ENCODE data around the gene TUBGCP3.
A peak's percentile ranks its signal among the peaks of the same experiment; 100 is the strongest.

The TUBGCP3 gene

GRCh38 chr13:112450904-112451240 lies 137.1 kb downstream of the TUBGCP3 start:
- no peak for DNase-seq

- DNase-seq: no peak
Measured at GRCh38 chr13:112450118-112450903, 137.6 kb downstream of the TUBGCP3 start.

- no peak for DNase-seq
Measured at GRCh38 chr13:112449545-112449930, 138.4 kb downstream of the TUBGCP3 start.

GRCh38 chr13:112448621-112449544 lies 139.1 kb downstream of the TUBGCP3 start:
- no peak for DNase-seq

DNA sequence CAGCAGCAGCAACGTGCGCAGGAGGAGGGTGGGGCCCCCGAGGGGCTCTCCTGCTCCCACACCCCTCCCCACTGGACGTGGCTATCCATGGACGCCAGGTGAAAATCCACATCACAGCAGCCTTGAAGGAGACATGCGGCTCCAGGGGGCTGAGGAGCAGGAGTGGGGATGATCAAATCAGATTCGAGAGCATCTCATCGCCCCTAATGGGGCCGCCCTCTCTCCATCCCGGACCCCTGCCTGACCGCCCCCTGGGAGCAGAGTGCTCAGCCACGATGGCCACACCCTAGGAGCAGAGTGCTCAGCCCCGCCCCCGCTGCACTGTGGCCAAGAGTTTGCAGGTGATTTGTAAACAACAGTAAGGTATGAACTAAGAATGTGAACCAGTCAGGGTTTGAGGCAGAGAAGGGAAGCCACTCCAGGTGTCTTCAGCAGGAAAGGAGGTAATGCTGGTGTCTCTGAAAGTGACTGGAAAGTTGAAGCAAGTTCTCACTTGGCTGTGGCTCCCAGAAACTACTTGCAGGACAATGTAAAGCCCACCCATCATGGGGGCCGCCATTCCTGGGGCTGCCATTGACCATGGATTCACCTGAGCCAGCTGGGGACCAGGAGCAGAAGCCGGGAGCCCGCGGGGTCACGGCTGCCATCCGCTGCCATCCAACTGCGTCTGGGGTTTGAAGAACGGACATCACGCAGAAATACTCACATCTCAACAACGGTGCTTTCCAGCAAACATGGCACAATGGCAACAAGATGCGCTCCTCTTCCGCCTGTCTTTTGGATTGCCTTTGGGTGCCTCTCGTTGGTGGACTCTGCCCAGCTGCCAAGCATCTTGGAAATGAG lies 140.0 kb downstream of the TUBGCP3 start:
- no peak for DNase-seq

DNA sequence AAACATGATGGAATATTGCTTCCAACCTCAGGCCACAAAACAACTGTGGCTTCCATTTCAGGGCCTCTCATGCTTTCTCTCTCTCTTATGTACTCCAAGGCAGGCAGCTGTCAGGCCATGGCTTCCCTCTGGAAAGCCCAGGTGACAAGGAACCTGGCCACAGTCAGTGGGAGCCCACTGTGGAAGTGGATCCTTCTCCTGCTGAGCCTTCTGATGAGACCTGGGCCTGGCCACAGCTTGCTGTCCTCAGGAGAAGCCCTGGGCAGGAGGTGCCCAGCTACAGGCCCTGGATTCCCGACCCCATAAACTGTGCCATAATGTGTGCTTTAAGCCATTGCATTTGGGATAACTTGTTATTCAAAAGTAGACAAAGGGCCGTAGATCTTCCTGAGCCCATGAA lies 140.6 kb downstream of the TUBGCP3 start:
- DNase-seq: no peak

DNA sequence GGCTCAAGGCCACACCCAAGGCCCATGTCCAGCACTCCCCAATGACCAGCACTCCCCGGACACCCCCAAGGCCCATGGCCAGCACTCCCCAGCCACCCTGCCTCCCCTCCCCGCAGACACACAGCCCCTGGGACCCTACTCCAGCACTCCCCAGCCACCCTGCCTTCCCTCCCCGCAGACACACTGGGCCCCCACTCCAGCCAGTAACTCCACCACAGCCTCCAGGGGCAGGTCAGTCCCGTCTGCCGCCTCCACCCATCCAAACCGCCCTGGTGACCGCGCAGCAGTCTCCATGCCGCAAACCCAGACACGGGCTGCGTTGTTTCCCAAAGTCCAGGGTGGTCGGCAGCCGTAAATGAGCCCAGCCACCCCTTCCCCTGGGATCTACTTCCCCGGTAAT lies 141.1 kb downstream of the TUBGCP3 start:
- no peak for DNase-seq

- DNase-seq: no peak
Measured at GRCh38 chr13:112446347-112446861, 141.5 kb downstream of the TUBGCP3 start.

DNA sequence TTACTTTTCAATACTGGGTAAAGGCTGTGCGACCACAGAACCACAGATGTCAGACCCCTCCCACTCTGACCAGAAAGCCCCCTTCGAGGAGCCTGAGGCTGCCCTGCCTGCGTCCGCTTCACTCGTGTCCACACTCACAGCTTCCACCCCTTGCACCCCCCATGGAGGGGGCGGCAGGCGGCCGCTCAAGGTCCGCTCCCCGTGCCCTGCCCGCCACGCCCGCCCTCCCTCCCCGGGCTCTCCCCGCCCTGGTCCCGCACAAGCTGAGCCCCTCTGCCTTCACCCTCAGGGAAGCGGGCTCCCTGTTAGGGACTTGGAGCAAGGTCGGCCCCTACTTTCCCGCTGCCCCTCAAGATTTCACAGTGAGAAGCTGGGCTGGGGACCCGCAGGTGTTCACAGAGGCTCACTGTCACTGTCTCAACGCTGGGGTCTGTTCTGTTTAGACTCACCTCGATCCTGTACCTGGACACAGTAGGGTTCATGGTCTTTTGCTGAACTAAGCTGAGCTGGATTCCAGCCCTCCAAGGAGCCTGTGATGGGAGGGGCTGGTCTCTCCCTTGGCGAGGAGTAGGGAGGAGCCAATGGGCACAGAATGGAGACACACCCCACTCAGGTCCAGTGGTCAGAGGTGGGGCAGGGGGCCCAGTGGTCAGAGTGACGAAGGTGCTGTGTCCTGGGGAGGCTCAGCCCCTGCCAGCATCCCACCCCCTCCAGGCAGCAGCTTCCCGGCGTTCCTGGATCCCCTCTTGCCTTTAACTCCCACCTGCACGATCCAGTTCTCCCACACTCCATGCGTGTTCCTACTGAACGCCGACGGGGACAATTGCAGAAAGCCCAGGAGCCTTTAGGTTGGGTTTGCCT lies 142.3 kb downstream of the TUBGCP3 start:
- DNase-seq: no peak

GRCh38 chr13:112444416-112445399 lies 143.2 kb downstream of the TUBGCP3 start:
- no peak for DNase-seq

DNA sequence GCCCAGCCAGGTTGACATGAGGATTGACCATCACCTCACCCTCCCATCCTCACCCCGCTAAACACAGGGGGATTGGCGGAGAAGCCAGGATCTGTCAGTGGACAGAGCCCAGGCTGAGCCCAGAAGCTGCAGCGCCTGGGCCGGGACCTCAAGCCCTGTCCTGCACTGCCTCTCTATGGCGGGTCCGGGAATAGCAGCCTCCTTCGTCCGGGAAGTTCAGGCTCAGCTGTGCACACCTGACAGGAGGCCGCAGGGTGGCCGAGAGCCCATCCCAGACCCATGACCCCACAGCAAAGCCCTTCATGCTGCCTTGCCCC lies 144.0 kb downstream of the TUBGCP3 start:
- DNase-seq: peak; percentile 19

DNA sequence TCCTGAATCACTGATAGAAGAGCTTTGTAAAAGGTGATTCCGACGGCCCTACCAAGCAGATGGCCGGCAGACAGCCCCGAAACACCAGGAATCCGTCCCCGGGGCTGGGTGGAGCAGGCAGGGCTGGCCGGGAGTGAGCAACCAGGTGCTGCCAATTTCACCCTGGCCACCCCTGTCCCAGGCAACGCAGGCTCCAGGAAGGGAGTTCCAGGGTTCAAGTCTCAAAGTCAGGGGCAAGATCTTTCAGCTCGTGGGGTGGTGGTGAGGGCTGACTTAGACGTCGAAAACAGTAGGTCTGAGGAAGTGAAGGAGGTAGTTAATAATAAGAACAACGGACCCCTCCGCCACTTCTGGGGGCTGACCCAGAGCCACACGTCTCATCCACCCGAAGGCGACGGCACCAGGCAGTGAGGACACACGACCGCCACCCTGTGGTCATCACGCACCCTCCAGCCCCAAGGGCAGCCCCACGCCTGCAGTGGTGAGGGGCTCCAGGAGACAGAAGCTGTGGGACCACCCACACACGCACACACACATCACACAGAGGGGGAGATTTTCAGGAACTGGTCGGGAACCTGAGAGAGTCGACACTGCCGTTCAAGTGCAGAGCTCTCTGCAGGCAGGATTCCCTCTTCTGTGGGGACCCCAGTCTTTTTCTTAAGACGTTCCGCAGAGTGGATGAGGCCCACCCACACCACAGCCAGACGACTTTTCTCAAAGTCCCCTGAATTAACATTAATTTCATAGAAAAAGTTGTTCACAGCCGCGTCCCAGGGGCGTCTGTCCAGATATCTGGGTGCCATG lies 144.6 kb downstream of the TUBGCP3 start:
- DNase-seq: no peak

DNA sequence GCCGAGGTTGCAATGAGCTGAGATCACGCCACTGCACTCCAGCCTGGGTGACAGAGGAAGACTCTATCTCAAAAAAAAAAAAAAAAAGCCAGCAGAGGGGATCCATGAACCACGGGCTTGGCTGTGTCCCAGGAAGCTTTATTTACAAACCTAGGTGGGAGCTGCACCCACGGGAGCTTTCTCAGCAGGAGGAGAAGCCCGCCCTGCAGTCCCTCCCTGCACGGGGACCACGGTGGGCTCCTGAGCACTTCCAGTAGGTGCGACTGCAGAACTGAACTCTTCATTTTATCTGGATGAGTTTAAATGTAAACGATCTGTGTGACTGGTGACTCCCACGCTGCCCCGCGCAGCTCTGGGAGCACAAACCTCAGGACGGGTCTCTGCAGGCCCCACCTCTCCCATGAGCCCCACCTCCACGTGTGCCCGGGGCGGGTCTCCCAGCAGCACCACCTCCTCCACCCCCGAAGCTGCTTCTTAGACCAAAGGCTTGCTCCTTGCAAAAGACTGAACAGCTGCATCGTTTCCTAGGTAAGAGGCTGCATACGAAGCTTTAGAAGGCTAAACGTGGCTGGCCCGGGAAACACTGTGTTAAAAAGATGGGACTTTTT lies 145.4 kb downstream of the TUBGCP3 start:
- no peak for DNase-seq

DNA sequence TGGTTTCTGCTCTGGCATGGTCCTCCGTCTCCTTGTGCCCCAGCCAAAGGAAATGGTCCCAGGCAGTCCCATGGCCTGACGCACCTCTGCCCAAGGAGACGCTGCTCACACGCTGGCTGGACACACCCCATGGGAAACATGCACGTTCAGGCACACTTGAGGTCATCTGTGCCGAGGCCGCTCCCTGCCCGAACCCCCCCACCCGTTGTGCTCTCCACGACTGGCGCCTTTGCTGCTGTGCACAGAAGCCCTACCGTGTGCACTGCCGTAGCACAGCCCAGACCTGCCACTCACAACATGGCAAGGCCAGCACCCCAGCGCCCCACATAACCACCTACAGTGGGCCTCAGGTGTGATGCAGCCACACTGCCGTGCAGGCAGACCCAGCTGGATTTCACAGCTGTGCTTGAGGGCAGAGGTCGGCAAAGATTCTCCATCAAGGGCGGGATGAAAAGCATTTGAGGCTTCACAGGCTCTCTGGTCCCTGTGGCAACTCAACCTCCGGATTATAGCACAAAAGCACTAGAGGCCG lies 146.1 kb downstream of the TUBGCP3 start:
- DNase-seq: no peak

DNA sequence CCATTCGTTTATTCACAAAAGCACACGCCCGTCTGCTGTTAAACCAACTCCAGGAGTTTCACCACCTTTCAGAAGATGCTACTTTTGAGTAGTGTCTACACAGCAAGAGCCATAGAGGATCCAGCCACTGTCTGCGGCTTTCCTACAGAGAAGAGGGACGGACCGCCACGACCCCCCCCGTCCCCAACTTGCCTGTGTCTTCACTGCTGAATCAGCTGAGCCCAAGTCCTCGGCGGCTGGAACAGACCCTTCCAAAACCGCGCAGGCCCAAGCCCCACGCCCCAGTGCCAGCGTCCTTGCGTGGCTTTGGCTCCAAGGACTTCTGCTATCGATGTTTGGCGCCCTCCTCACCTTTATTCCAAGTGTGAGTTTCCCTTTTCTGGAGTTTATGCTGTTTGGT lies 146.7 kb downstream of the TUBGCP3 start:
- no peak for DNase-seq

GRCh38 chr13:112438515-112438914 lies 149.4 kb downstream of the TUBGCP3 start:
- DNase-seq: no peak

- no peak for DNase-seq
Measured at GRCh38 chr13:112438094-112438493, 149.9 kb downstream of the TUBGCP3 start.

- DNase-seq: no peak
Measured at GRCh38 chr13:112435973-112436372, 152.0 kb downstream of the TUBGCP3 start.

Measured in CD4-positive, alpha-beta T cell treated with Interleukin-17A for 1 hour (primary cell).